ENCODE measurements around the gene PATJ.

Gene PATJ

DNA sequence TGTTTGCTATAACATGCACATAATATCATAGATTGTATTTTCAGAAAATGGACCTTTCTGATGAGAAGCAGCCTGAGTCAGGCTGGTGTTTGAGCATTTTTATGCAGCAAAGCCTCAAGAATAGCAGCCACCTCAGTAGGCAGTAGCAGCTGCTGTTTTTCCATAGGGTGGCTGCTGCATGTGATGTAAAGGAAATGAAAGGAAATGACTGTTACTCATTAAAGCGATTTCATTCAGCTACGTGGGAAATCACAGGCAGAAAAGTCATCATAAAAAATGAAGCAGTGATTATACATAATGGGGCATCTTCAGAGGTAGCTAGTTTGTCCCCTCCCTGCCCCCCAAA is 110.4 kb downstream of the PATJ start (continued):
- TF ChIP-seq, protein P1, sequence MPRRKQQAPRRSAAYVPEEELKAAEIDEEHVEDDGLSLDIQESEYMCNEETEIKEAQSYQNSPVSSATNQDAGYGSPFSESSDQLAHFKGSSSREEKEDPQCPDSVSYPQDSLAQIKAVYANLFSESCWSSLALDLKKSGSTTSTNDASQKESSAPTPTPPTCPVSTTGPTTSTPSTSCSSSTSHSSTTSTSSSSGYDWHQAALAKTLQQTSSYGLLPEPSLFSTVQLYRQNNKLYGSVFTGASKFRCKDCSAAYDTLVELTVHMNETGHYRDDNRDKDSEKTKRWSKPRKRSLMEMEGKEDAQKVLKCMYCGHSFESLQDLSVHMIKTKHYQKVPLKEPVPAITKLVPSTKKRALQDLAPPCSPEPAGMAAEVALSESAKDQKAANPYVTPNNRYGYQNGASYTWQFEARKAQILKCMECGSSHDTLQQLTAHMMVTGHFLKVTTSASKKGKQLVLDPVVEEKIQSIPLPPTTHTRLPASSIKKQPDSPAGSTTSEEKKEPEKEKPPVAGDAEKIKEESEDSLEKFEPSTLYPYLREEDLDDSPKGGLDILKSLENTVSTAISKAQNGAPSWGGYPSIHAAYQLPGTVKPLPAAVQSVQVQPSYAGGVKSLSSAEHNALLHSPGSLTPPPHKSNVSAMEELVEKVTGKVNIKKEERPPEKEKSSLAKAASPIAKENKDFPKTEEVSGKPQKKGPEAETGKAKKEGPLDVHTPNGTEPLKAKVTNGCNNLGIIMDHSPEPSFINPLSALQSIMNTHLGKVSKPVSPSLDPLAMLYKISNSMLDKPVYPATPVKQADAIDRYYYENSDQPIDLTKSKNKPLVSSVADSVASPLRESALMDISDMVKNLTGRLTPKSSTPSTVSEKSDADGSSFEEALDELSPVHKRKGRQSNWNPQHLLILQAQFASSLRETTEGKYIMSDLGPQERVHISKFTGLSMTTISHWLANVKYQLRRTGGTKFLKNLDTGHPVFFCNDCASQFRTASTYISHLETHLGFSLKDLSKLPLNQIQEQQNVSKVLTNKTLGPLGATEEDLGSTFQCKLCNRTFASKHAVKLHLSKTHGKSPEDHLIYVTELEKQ (tag by site-specific recombination; IDR thresholded peaks at IDR 0.05; ENCODE audit: borderline replicate concordance): no peak
- TF ChIP-seq SP7 (tag by site-specific recombination; IDR thresholded peaks at IDR 0.05): no peak
- TF ChIP-seq, protein P2, sequence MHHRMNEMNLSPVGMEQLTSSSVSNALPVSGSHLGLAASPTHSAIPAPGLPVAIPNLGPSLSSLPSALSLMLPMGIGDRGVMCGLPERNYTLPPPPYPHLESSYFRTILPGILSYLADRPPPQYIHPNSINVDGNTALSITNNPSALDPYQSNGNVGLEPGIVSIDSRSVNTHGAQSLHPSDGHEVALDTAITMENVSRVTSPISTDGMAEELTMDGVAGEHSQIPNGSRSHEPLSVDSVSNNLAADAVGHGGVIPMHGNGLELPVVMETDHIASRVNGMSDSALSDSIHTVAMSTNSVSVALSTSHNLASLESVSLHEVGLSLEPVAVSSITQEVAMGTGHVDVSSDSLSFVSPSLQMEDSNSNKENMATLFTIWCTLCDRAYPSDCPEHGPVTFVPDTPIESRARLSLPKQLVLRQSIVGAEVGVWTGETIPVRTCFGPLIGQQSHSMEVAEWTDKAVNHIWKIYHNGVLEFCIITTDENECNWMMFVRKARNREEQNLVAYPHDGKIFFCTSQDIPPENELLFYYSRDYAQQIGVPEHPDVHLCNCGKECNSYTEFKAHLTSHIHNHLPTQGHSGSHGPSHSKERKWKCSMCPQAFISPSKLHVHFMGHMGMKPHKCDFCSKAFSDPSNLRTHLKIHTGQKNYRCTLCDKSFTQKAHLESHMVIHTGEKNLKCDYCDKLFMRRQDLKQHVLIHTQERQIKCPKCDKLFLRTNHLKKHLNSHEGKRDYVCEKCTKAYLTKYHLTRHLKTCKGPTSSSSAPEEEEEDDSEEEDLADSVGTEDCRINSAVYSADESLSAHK (tag by site-specific recombination; IDR thresholded peaks at IDR 0.05): no peak
- TF ChIP-seq, protein P3, sequence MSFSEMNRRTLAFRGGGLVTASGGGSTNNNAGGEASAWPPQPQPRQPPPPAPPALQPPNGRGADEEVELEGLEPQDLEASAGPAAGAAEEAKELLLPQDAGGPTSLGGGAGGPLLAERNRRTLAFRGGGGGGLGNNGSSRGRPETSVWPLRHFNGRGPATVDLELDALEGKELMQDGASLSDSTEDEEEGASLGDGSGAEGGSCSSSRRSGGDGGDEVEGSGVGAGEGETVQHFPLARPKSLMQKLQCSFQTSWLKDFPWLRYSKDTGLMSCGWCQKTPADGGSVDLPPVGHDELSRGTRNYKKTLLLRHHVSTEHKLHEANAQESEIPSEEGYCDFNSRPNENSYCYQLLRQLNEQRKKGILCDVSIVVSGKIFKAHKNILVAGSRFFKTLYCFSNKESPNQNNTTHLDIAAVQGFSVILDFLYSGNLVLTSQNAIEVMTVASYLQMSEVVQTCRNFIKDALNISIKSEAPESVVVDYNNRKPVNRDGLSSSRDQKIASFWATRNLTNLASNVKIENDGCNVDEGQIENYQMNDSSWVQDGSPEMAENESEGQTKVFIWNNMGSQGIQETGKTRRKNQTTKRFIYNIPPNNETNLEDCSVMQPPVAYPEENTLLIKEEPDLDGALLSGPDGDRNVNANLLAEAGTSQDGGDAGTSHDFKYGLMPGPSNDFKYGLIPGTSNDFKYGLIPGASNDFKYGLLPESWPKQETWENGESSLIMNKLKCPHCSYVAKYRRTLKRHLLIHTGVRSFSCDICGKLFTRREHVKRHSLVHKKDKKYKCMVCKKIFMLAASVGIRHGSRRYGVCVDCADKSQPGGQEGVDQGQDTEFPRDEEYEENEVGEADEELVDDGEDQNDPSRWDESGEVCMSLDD (tag by site-specific recombination; IDR thresholded peaks at IDR 0.05): no peak
- no peak for TF ChIP-seq EGR2 (tag by site-specific recombination; IDR thresholded peaks at IDR 0.05; ENCODE audit: low read depth)
- no peak for TF ChIP-seq MEIS1 (CRISPR knock-in tag; IDR thresholded peaks at IDR 0.05; ENCODE audit: borderline replicate concordance)

DNA sequence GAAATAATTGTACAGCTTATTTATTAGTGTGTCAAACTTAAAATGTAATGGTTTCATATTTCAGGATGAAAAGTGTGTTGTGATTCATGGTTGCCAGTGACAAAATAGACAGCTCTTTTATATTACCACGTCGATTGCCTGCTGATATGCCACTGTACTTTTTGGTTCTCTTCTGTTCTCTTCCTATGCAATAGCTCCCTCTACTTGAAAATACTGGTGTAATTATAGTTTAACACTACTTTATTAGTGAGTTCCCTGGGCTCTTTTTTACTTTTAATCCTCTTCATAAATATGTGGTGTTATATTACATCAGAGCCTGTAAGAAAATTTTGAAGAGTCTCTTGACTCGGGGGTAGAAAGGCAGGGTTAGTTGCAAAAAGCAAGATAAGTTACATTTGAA is 111.3 kb downstream of the PATJ start:
- POLR2A ChIA-PET: no interaction called here

More for the DNA sequence above, 111.3 kb downstream of the PATJ start:
- CTCF ChIA-PET: interaction anchor here (0.6 to 2.0 kb wide), 11 partner anchors 211 to 883 kb away, joined by 3 to 10 read pairs (median 4); no protein-coding TSS in a partner anchor
- H3K9me3 ChIP-seq (ENCODE audit: control insufficient read depth, insufficient read depth, low read depth, low read length): no peaks in the 10 kb centered on the region
- peaks cover 12 to 21% of the 10 kb centered on the region in 2 experiments for H3K36me3 ChIP-seq (ENCODE audit: control insufficient read depth in 2 of 2, insufficient read depth in 1 of 2, low read length in 2 of 2)
- H3K27ac ChIP-seq (ENCODE audit: extremely low read depth, low read depth, low read length): no peak overlapping the region
- no peak for TF ChIP-seq ZNF777 (tag by site-specific recombination; IDR thresholded peaks at IDR 0.05; ENCODE audit: borderline replicate concordance)
- no peak for TF ChIP-seq IKZF3 (tag by site-specific recombination; IDR thresholded peaks at IDR 0.05)
- TF ChIP-seq KLF16 (tag by site-specific recombination; IDR thresholded peaks at IDR 0.05): no peak
- TF ChIP-seq, protein P4, sequence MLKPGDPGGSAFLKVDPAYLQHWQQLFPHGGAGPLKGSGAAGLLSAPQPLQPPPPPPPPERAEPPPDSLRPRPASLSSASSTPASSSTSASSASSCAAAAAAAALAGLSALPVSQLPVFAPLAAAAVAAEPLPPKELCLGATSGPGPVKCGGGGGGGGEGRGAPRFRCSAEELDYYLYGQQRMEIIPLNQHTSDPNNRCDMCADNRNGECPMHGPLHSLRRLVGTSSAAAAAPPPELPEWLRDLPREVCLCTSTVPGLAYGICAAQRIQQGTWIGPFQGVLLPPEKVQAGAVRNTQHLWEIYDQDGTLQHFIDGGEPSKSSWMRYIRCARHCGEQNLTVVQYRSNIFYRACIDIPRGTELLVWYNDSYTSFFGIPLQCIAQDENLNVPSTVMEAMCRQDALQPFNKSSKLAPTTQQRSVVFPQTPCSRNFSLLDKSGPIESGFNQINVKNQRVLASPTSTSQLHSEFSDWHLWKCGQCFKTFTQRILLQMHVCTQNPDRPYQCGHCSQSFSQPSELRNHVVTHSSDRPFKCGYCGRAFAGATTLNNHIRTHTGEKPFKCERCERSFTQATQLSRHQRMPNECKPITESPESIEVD (tag by site-specific recombination; IDR thresholded peaks at IDR 0.05): peak; percentile 86
- TF ChIP-seq, protein P5, sequence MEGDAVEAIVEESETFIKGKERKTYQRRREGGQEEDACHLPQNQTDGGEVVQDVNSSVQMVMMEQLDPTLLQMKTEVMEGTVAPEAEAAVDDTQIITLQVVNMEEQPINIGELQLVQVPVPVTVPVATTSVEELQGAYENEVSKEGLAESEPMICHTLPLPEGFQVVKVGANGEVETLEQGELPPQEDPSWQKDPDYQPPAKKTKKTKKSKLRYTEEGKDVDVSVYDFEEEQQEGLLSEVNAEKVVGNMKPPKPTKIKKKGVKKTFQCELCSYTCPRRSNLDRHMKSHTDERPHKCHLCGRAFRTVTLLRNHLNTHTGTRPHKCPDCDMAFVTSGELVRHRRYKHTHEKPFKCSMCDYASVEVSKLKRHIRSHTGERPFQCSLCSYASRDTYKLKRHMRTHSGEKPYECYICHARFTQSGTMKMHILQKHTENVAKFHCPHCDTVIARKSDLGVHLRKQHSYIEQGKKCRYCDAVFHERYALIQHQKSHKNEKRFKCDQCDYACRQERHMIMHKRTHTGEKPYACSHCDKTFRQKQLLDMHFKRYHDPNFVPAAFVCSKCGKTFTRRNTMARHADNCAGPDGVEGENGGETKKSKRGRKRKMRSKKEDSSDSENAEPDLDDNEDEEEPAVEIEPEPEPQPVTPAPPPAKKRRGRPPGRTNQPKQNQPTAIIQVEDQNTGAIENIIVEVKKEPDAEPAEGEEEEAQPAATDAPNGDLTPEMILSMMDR (tag by site-specific recombination; IDR thresholded peaks at IDR 0.05): 0 out of 2 replicates have a peak, but pooled peaks have one; percentile 14
- peak; percentile 37 for TF ChIP-seq ZNF654 (tag by site-specific recombination; IDR thresholded peaks at IDR 0.05; ENCODE audit: low read depth)
- peak; percentile 35; the same call in 1 of the 2 replicates for TF ChIP-seq FEZF1 (tag by site-specific recombination; IDR thresholded peaks at IDR 0.05)
- H3K4me1 ChIP-seq (ENCODE audit: control insufficient read depth, insufficient read depth, low read length): 0 out of 2 replicates have a peak, but pooled peaks cover 3% of the 10 kb centered on the region
- no peak overlapping the region for H3K4me3 ChIP-seq (ENCODE audit: low read depth, low read length)
